Endothelial cell of umbilical vein (primary cell): ENCODE data around the gene LCN2. TPM values are rescaled to one million over a fixed set of nuclear protein-coding genes. Genes with fewer than 3 reads are reported as not detected.

Experiments used
- BruUV-seq: library from RNA; stranded (reverse); fragments of 400-500 nt; replicated peaks from 2 replicates; lab custom pipeline; 2021; lab: Mats Ljungman, UMichigan
- CTCF ChIA-PET: fragments of 300-600, 350-600 bp; sonication (Branson Sonifier 250); formaldehyde crosslinking; loops from one replicate; lab custom pipeline; 2021; ENCODE audit warnings: antibody characterized with exemption, inconsistent platforms; lab: Charles Lee
- POLR2A ChIA-PET: fragments of 300-600, 350-600 bp; sonication (Branson Sonifier 250); formaldehyde crosslinking; loops from one replicate; lab custom pipeline; 2021; ENCODE audit warnings: antibody characterized with exemption, inconsistent platforms; lab: Charles Lee
- DNase-seq: peaks from one replicate; pipeline ENCODE4 v3.0.0-alpha.2; 2011; ENCODE audit warnings: low read depth, low spot score
- FAIRE-seq: peaks from 2 replicates; lab custom pipeline; 2011; peaks lifted over from hg19 to GRCh38; lab: Jason Lieb, UNC
- H2AFZ ChIP-seq: 2 replicates; pipeline ENCODE4 v1.6.0; 2012; ENCODE audit warnings: low read depth, low read length, control low read depth, inconsistent platforms
- H3K27ac ChIP-seq: 2 replicates; pipeline ENCODE4 v1.5.1; 2011; ENCODE audit warnings: low read depth, mild to moderate bottlenecking, control low read depth, low read length, moderate library complexity; ENCODE audit not compliant: insufficient read depth
- H3K27me3 ChIP-seq, 2 experiments: 2 replicates each; pipeline versions ENCODE4 v1.6.0 to v1.6.1; 2011; ENCODE audit warnings: low read length in 2 of 2, mixed read lengths in 1 of 2; ENCODE audit not compliant: control insufficient read depth in 2 of 2, insufficient read depth in 2 of 2
- H3K36me3 ChIP-seq, 2 experiments: 2 replicates in 1 of 2; 3 replicates in 1 of 2; pipeline ENCODE4 v1.5.1; 2011; ENCODE audit warnings: low read length in 2 of 2, mild to moderate bottlenecking in 1 of 2, moderate library complexity in 1 of 2; ENCODE audit not compliant: control insufficient read depth in 2 of 2, insufficient read depth in 2 of 2; ENCODE audit errors: extremely low read depth in 1 of 2
- H3K4me1 ChIP-seq: 3 replicates; pipeline ENCODE4 v1.5.1; 2011; ENCODE audit warnings: mild to moderate bottlenecking, low read length; ENCODE audit not compliant: control insufficient read depth, insufficient read depth; ENCODE audit errors: extremely low read depth
- H3K4me2 ChIP-seq: 2 replicates; pipeline ENCODE4 v1.6.1; 2011; ENCODE audit warnings: low read length, control low read depth, mixed read lengths; ENCODE audit not compliant: insufficient read depth
- H3K4me3 ChIP-seq, 3 experiments: fragments of 200-600 bp in 1 of 3; sonication (generic), shearing (Covaris generic) in 1 of 3; replicated peaks in 1 of 3; 2 replicates each; pipeline ENCODE4 v1.5.1; 2011 to 2016; ENCODE audit warnings: control low read depth in 3 of 3, low read length in 3 of 3, mild to moderate bottlenecking in 2 of 3, inconsistent platforms in 1 of 3, low read depth in 1 of 3, moderate library complexity in 1 of 3; ENCODE audit not compliant: insufficient read depth in 1 of 3
- H3K79me2 ChIP-seq: 2 replicates; pipeline ENCODE4 v1.6.0; 2012; ENCODE audit warnings: low read length, inconsistent platforms; ENCODE audit not compliant: control insufficient read depth, insufficient read depth
- H3K9ac ChIP-seq: replicated peaks from 2 replicates; pipeline ENCODE3; 2011; ENCODE audit warnings: low read length, control low read depth; ENCODE audit not compliant: insufficient read depth; ENCODE audit errors: extremely low read depth
- H3K9me1 ChIP-seq: replicated peaks from 3 replicates; pipeline ENCODE4 v1.6.0; 2011; ENCODE audit warnings: mild to moderate bottlenecking, low read length; ENCODE audit not compliant: control insufficient read depth, insufficient read depth; ENCODE audit errors: extremely low read depth
- H3K9me3 ChIP-seq: replicated peaks from 2 replicates; pipeline ENCODE4 v1.5.1; 2012; ENCODE audit warnings: low read length, inconsistent platforms; ENCODE audit not compliant: control insufficient read depth, insufficient read depth
- H4K20me1 ChIP-seq: replicated peaks from 2 replicates; pipeline ENCODE3; 2011; ENCODE audit warnings: mild to moderate bottlenecking, low read length; ENCODE audit not compliant: control insufficient read depth, insufficient read depth; ENCODE audit errors: extremely low read depth
- CTCF ChIP-seq, 2 donors: IDR thresholded peaks; 1 replicate in 1 of 2; 2 replicates in 1 of 2; pipeline ENCODE4 v1.5.1; 2011; ENCODE audit warnings: low read length in 2 of 2, mild to moderate bottlenecking in 2 of 2, moderate library complexity in 2 of 2, control low read depth in 1 of 2, inconsistent platforms in 1 of 2, low read depth in 1 of 2; ENCODE audit not compliant: insufficient read depth in 1 of 2; ENCODE audit errors: extremely low read depth in 1 of 2
- EZH2 ChIP-seq: IDR thresholded peaks from 2 replicates; pipeline ENCODE4 v1.6.1; 2012; ENCODE audit warnings: borderline replicate concordance, low read depth, mild to moderate bottlenecking, moderate library complexity, low read length, inconsistent platforms; ENCODE audit not compliant: severe bottlenecking
- FOS ChIP-seq: IDR thresholded peaks from 2 replicates; pipeline ENCODE4 v1.6.1; 2011; ENCODE audit warnings: mild to moderate bottlenecking, low read length, moderate library complexity, borderline replicate concordance; ENCODE audit not compliant: insufficient read depth
- GATA2 ChIP-seq: IDR thresholded peaks from 2 replicates; pipeline ENCODE4 v1.7.0; 2011; ENCODE audit warnings: low read depth, mild to moderate bottlenecking, moderate library complexity, mixed read lengths, low read length; ENCODE audit not compliant: insufficient read length, insufficient read depth
- JUN ChIP-seq: IDR thresholded peaks from 2 replicates; pipeline ENCODE4 v1.6.1; 2011; ENCODE audit warnings: borderline replicate concordance, low read depth; ENCODE audit not compliant: insufficient read length, insufficient read depth
- MAX ChIP-seq: IDR thresholded peaks from 2 replicates; pipeline ENCODE4 v1.6.1; 2011; ENCODE audit not compliant: insufficient read depth, insufficient read length
- MYC ChIP-seq: IDR thresholded peaks from one replicate; pipeline ENCODE4 v1.6.1; 2011; ENCODE audit warnings: mild to moderate bottlenecking, low read depth, low read length
- POLR2A ChIP-seq: IDR thresholded peaks from 2 replicates; pipeline ENCODE4 v1.6.1; 2012; ENCODE audit warnings: low read depth, mild to moderate bottlenecking, control low read depth, low read length
- POLR2AphosphoS5 ChIP-seq: IDR thresholded peaks from 2 replicates; pipeline ENCODE4 v1.6.1; 2012; ENCODE audit warnings: low read depth, mild to moderate bottlenecking, control low read depth, low read length, moderate library complexity; ENCODE audit not compliant: insufficient read depth
- dilution Hi-C: fragments of 300-500 bp; cut with MboI; formaldehyde crosslinking; loops from one replicate; pipeline ENCODE4 v1.15.0; 2019; ENCODE audit warnings: low sequenced_read_pairs; ENCODE audit not compliant: extremely low pct_ligation_motif_present
- intact Hi-C: fragments of 100-400 bp; cut with micrococcal nuclease; formaldehyde crosslinking; loops from one replicate; pipeline ENCODE4 v1.10.0; 2022
- polyA plus RNA-seq, 4 experiments: library from polyadenylated mRNA; depleted of rRNA in 3 of 4; stranded (reverse) in 3 of 4; unstranded in 1 of 4; fragments of >200 nt; gene quantifications; 2 replicates each; pipeline versions ENCODE4 v1.2.1 to v1.2.3, GENCODE V29; 2011 to 2012; ENCODE audit warnings: missing spikeins in 1 of 4
- total RNA-seq: library from RNA; stranded (reverse); gene quantifications from 2 replicates; pipeline ENCODE4 v1.2.3, GENCODE V29; 2021

Gene LCN2
- total and polyA plus RNA-seq, 2 donors (not counting 3 experiments of a cell fraction or from before 2014, with no cell fraction given), result not detected

DNA sequence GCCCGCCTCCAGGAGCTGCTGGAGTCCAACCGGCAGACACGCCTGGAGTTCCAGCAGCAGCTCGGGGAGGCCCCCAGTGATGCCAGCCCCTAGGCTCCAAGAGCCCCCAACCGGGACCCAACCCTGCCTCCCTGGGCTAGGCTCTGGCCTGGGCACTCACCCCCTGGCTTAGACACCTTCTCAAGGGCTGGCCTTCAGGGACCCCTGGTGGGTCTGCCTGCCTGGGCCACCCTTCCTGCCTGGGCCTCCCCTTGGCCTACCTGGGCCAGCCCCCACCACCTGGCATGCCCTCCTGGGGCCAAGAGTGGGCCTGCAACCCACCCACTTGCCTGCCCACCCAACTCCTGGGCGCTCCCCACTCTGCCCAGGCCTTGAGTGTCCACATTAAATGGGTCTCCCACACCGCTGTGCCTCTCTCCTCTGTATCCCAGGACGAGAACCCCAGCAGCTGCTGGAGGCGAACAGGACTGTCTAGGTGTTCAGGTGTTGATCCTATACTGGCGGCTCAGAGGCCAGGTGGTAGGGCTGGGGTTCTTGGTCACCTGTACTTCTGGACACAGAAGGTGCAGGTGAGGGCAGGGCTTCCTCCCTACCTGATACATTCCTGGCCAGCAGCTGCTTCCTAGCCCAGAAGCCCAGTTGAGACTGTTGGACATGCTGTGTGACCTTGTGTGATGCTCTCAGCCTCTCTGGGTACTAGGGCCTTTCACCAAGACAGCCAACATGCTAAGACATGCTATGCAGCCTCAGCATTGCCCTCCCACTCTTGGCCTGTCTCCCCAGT lies 14.5 kb downstream of the LCN2 start:
- H3K79me2 ChIP-seq, result no peaks in the 10 kb centered on the region
- H3K27me3 ChIP-seq, result no peaks in the 10 kb centered on the region
- DNase-seq (no peak), FAIRE-seq (no peak)
- CTCF ChIA-PET, result interaction anchor here (2.0 kb wide), 1 partner anchor 39 kb away, joined by 4 read pairs; no protein-coding TSS in a partner anchor
- BruUV-seq, result TSS peak; percentile 24
- no peak overlapping the region for H3K27ac ChIP-seq
- dilution Hi-C loops (no loop called here), intact Hi-C loops (no loop called here)
- POLR2A ChIA-PET, result no interaction called here
- peaks cover 11% of the 10 kb centered on the region for H3K4me1 ChIP-seq
- TF ChIP-seq JUN, result no peak
- no peak for TF ChIP-seq MYC
- no peak for TF ChIP-seq POLR2AphosphoS5
- TF ChIP-seq POLR2A, result no peak
- no peak for TF ChIP-seq EZH2
- no peak overlapping the region for H2AFZ ChIP-seq
- no peaks in the 10 kb centered on the region for H4K20me1 ChIP-seq
- no peak overlapping the region for H3K4me3 ChIP-seq
- H3K9me3 ChIP-seq, result no peaks in the 10 kb centered on the region
- no peak overlapping the region for H3K9ac ChIP-seq
- no peak overlapping the region for H3K4me2 ChIP-seq
- no peaks in the 10 kb centered on the region for H3K9me1 ChIP-seq
- H3K36me3 ChIP-seq, result peaks cover 7 to 48% of the 10 kb centered on the region in 2 experiments

DNA sequence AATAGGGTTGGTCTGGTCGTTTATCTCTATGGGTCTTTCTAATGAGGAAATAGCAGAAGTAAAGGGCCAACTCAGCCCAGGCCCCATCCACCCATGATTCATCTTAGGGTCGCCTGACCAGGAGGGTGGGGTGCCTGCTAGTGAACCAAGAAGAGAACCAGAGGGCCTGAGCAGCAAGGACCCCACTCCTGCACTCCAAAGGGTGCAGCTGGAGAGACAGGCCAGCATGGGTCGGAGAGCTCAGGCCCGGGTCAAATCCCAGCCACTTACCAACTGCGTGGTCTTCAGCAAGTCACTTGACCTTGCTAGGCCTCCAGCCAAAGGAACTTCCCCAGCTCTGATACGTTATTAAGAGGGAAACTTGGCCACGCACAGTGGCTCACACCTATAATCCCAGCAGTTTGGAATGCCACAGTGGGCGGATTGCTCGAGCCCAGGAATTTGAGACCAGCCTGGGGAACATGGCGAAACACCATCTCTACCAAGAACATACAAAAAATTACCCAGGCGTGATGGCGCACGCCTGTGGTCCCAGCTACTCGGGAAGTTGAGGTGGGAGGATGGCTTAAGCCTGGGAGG lies 15.1 kb downstream of the LCN2 start:
- no peaks in the 10 kb centered on the region for H3K9me1 ChIP-seq
- H3K79me2 ChIP-seq, result no peaks in the 10 kb centered on the region
- peaks cover 9% of the 10 kb centered on the region for H3K4me1 ChIP-seq
- no peak overlapping the region for H3K4me3 ChIP-seq
- TF ChIP-seq GATA2, result no peak
- TF ChIP-seq FOS, result no peak
- TF ChIP-seq MAX, result no peak
- no peak for TF ChIP-seq POLR2AphosphoS5
- TF ChIP-seq JUN, result no peak
- no peak for TF ChIP-seq MYC
- TF ChIP-seq POLR2A, result no peak
- TF ChIP-seq EZH2, result no peak
- TF ChIP-seq CTCF (IDR thresholded peaks at IDR 0.05; ENCODE audit: extremely low read depth in 1 of 2, insufficient read depth in 1 of 2, low read depth in 1 of 2, low read length in 2 of 2), result no peak
- H3K36me3 ChIP-seq, result peaks cover 8 to 55% of the 10 kb centered on the region in 2 experiments
- DNase-seq (no peak), FAIRE-seq (no peak)
- POLR2A ChIA-PET, result no interaction called here
- H3K9me3 ChIP-seq, result no peaks in the 10 kb centered on the region
- H3K27me3 ChIP-seq, result no peaks in the 10 kb centered on the region
- dilution Hi-C loops (no loop called here), intact Hi-C loops (no loop called here)
- H3K9ac ChIP-seq, result no peak overlapping the region
- no peak overlapping the region for H3K4me2 ChIP-seq
- H3K27ac ChIP-seq, result no peak overlapping the region
- H4K20me1 ChIP-seq, result no peaks in the 10 kb centered on the region
- BruUV-seq, result no TSS peak
- H2AFZ ChIP-seq, result no peak overlapping the region
- CTCF ChIA-PET, result interaction anchor here (1.5 to 2.0 kb wide), 2 partner anchors 39 to 47 kb away, joined by 4 read pairs; no protein-coding TSS in a partner anchor
